SK-N-SH treated with all-trans-retinoic acid at 6 μM for 48 hours (cell line): ENCODE measurements around the gene PYGM.

ENCODE experiments used
- ATAC-seq: fragments of 200-7000 bp; cut with Tn5 transposase; 3 replicates; pipeline ENCODE4 v1.9.1; 2020; ENCODE audit warnings: mild to moderate bottlenecking, moderate library complexity
- ARNTL ChIP-seq: fragments of 450-650 bp; formaldehyde crosslinking; IDR thresholded peaks from 2 replicates; pipeline ENCODE4 v1.5.0; 2020; ENCODE audit warnings: low read depth, mild to moderate bottlenecking, moderate library complexity, borderline replicate concordance
- CREB5 ChIP-seq: fragments of 250-450 bp; sonication (Bioruptor Pico); IDR thresholded peaks from 2 replicates; pipeline ENCODE4 v1.5.1; 2020; ENCODE audit warnings: low read depth, mild to moderate bottlenecking, moderate library complexity
- CSDC2 ChIP-seq: fragments of 250-450 bp; sonication (Bioruptor Pico); IDR thresholded peaks from 2 replicates; pipeline ENCODE4 v1.5.0; 2020; ENCODE audit warnings: mild to moderate bottlenecking, moderate library complexity
- CSRNP3 ChIP-seq: fragments of 250-450 bp; sonication (Bioruptor Pico); IDR thresholded peaks from 2 replicates; pipeline ENCODE4 v1.5.1; 2021; ENCODE audit warnings: mild to moderate bottlenecking, moderate library complexity
- ESRRG ChIP-seq: fragments of 250-450 bp; sonication (Bioruptor Pico); IDR thresholded peaks from 2 replicates; pipeline ENCODE4 v1.6.1; 2021; ENCODE audit warnings: mild to moderate bottlenecking
- GLIS3 ChIP-seq: fragments of 250-450 bp; sonication (Bioruptor Pico); IDR thresholded peaks from 2 replicates; pipeline ENCODE4 v1.5.0; 2020; ENCODE audit warnings: mild to moderate bottlenecking, moderate library complexity
- ISL1 ChIP-seq: fragments of 250-450 bp; sonication (Bioruptor Pico); IDR thresholded peaks from 2 replicates; pipeline ENCODE4 v2.1.2; 2022; ENCODE audit warnings: mild to moderate bottlenecking, moderate library complexity
- OSR1 ChIP-seq: fragments of 250-450 bp; sonication (Bioruptor Pico); IDR thresholded peaks from 2 replicates; pipeline ENCODE4 v1.8.0; 2022; ENCODE audit warnings: moderate library complexity, mild to moderate bottlenecking, inconsistent platforms
- PATZ1 ChIP-seq: fragments of 250-450 bp; sonication (Bioruptor Pico); IDR thresholded peaks from 2 replicates; pipeline ENCODE4 v1.8.0; 2020; ENCODE audit warnings: mild to moderate bottlenecking, moderate library complexity, borderline replicate concordance
- POU6F1 ChIP-seq: fragments of 250-450 bp; sonication (Bioruptor Pico); IDR thresholded peaks from 2 replicates; pipeline ENCODE4 v1.8.0; 2021; ENCODE audit warnings: low read depth, mild to moderate bottlenecking, moderate library complexity, borderline replicate concordance
- PPARA ChIP-seq: fragments of 250-450 bp; sonication (Bioruptor Pico); IDR thresholded peaks from 2 replicates; pipeline ENCODE4 v1.5.0; 2020; ENCODE audit warnings: mild to moderate bottlenecking, borderline replicate concordance
- RARB ChIP-seq: fragments of 250-450 bp; sonication (Bioruptor Pico); IDR thresholded peaks from 2 replicates; pipeline ENCODE4 v1.8.0; 2021; ENCODE audit warnings: mild to moderate bottlenecking, moderate library complexity
- SNAI2 ChIP-seq: fragments of 250-450 bp; sonication (Bioruptor Pico); IDR thresholded peaks from 2 replicates; pipeline ENCODE4 v1.5.0; 2020; ENCODE audit warnings: mild to moderate bottlenecking, moderate library complexity
- TCF4 ChIP-seq: fragments of 250-450 bp; sonication (Bioruptor Pico); IDR thresholded peaks from 2 replicates; pipeline ENCODE4 v1.8.0; 2021; ENCODE audit warnings: mild to moderate bottlenecking, moderate library complexity, borderline replicate concordance
- TOX ChIP-seq: fragments of 250-450 bp; sonication (Bioruptor Pico); IDR thresholded peaks from 2 replicates; pipeline ENCODE4 v1.8.0; 2021; ENCODE audit warnings: mild to moderate bottlenecking, moderate library complexity, borderline replicate concordance
- TSHZ2 ChIP-seq: fragments of 250-450 bp; sonication (Bioruptor Pico); IDR thresholded peaks from 2 replicates; pipeline ENCODE4 v1.5.0; 2020; ENCODE audit warnings: mild to moderate bottlenecking, moderate library complexity
- ZC3H10 ChIP-seq: fragments of 250-450 bp; sonication (Bioruptor Pico); IDR thresholded peaks from 2 replicates; pipeline ENCODE4 v1.5.1; 2021; ENCODE audit warnings: mild to moderate bottlenecking, moderate library complexity
- ZFP3 ChIP-seq: fragments of 250-450 bp; sonication (Bioruptor Pico); IDR thresholded peaks from 2 replicates; pipeline ENCODE4 v1.5.0; 2020; ENCODE audit warnings: mild to moderate bottlenecking, moderate library complexity
- ZFP30 ChIP-seq: fragments of 450-650 bp; formaldehyde crosslinking; IDR thresholded peaks from 2 replicates; pipeline ENCODE4 v1.5.0; 2022; ENCODE audit warnings: mild to moderate bottlenecking, moderate library complexity
- ZNF565 ChIP-seq: fragments of 450-650 bp; formaldehyde crosslinking; conservative IDR thresholded peaks from 2 replicates; pipeline ENCODE4 v1.5.0; 2020; ENCODE audit warnings: low read depth, mild to moderate bottlenecking, moderate library complexity
- ZNF70 ChIP-seq: fragments of 450-650 bp; formaldehyde crosslinking; IDR thresholded peaks from 2 replicates; pipeline ENCODE4 v1.5.0; 2020; ENCODE audit warnings: mild to moderate bottlenecking, moderate library complexity

The PYGM gene

GRCh38 chr11:64747961-64748665 is 11.7 kb downstream of the PYGM start:
- TF ChIP-seq TSHZ2 (no peak), PPARA (CRISPR knock-in tag) (no peak), ZFP30 (CRISPR knock-in tag) (no peak), ZC3H10 (CRISPR knock-in tag) (no peak), CREB5 (CRISPR knock-in tag) (no peak), ISL1 (CRISPR knock-in tag) (no peak), TCF4 (CRISPR knock-in tag) (no peak), RARB (no peak), POU6F1 (CRISPR knock-in tag) (no peak), OSR1 (no peak)
- ATAC-seq: peak; percentile 7; the same call in 2 of the 3 replicates

GRCh38 chr11:64746486-64746885 is 13.3 kb downstream of the PYGM start:
- no peak for TF ChIP-seq ZFP3 (CRISPR knock-in tag)
- no peak for TF ChIP-seq GLIS3
- TF ChIP-seq ZNF70 (CRISPR knock-in tag): no peak
- TF ChIP-seq CSDC2: no peak
- TF ChIP-seq ESRRG: no peak
- no peak for TF ChIP-seq POU6F1 (CRISPR knock-in tag)
- no peak for TF ChIP-seq PATZ1 (CRISPR knock-in tag)
- TF ChIP-seq ARNTL (CRISPR knock-in tag): no peak
- no peak for TF ChIP-seq PPARA (CRISPR knock-in tag)
- TF ChIP-seq ISL1 (CRISPR knock-in tag): no peak
- no peak for TF ChIP-seq TSHZ2
- TF ChIP-seq TCF4 (CRISPR knock-in tag): no peak
- no peak for TF ChIP-seq CSRNP3 (CRISPR knock-in tag)
- no peak for TF ChIP-seq ZC3H10 (CRISPR knock-in tag)
- TF ChIP-seq ZNF565 (CRISPR knock-in tag): no peak
- no peak for TF ChIP-seq CREB5 (CRISPR knock-in tag)
- TF ChIP-seq SNAI2 (CRISPR knock-in tag): no peak
- TF ChIP-seq RARB: no peak
- TF ChIP-seq TOX (CRISPR knock-in tag): no peak
- ATAC-seq: no peak
